ENCODE data around the gene GNPNAT1. TPM values are rescaled to one million over a fixed set of nuclear protein-coding genes. Genes with fewer than 3 reads are reported as not detected.

The GNPNAT1 gene
- total RNA-seq, 2 experiments from 2014 or later = 30.4 to 31.4 TPM

Other genes starting within 250 kb of the GNPNAT1 start
- gene TXNDC16, start 239.1 kb downstream of the GNPNAT1 start, total RNA-seq = 1 to 10 TPM; 4.3 to 4.8 TPM
- under 1 TPM; 0.12 to 0.19 TPM for gene GPR137C, start 238.8 kb downstream of the GNPNAT1 start, total RNA-seq
- gene ERO1A, start 96.0 kb downstream of the GNPNAT1 start, total RNA-seq = 100 to 1,000 TPM; 138 to 153 TPM
- gene PSMC6, start 84.4 kb downstream of the GNPNAT1 start, total RNA-seq = 100 to 1,000 TPM; 109 to 110 TPM
- 10 to 100 TPM; 15.9 to 17.0 TPM for gene STYX, start 61.4 kb downstream of the GNPNAT1 start, total RNA-seq
- 1 to 10 TPM; 3.8 to 5.3 TPM for gene FERMT2, start 159.4 kb upstream of the GNPNAT1 start, total RNA-seq